Activated CD4-positive, alpha-beta T cell treated with anti-CD3 and anti-CD28 coated beads for 24 hours (primary cell): ENCODE data around the gene EIF4B.
A peak's percentile ranks its signal among the peaks of the same experiment; 100 is the strongest.
"Not testable (repeated sequence)": the region's sequence is repeated elsewhere in the genome, so short reads cannot be mapped to it uniquely, and the experiment has no call there.

Source experiments
- DNase-seq, 2 donors: peaks; one replicate each; pipeline ENCODE4 v3.0.0-alpha.2; 2020; ENCODE audit warnings: low read depth in 2 of 2

Gene EIF4B, protein sequence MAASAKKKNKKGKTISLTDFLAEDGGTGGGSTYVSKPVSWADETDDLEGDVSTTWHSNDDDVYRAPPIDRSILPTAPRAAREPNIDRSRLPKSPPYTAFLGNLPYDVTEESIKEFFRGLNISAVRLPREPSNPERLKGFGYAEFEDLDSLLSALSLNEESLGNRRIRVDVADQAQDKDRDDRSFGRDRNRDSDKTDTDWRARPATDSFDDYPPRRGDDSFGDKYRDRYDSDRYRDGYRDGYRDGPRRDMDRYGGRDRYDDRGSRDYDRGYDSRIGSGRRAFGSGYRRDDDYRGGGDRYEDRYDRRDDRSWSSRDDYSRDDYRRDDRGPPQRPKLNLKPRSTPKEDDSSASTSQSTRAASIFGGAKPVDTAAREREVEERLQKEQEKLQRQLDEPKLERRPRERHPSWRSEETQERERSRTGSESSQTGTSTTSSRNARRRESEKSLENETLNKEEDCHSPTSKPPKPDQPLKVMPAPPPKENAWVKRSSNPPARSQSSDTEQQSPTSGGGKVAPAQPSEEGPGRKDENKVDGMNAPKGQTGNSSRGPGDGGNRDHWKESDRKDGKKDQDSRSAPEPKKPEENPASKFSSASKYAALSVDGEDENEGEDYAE

DNA sequence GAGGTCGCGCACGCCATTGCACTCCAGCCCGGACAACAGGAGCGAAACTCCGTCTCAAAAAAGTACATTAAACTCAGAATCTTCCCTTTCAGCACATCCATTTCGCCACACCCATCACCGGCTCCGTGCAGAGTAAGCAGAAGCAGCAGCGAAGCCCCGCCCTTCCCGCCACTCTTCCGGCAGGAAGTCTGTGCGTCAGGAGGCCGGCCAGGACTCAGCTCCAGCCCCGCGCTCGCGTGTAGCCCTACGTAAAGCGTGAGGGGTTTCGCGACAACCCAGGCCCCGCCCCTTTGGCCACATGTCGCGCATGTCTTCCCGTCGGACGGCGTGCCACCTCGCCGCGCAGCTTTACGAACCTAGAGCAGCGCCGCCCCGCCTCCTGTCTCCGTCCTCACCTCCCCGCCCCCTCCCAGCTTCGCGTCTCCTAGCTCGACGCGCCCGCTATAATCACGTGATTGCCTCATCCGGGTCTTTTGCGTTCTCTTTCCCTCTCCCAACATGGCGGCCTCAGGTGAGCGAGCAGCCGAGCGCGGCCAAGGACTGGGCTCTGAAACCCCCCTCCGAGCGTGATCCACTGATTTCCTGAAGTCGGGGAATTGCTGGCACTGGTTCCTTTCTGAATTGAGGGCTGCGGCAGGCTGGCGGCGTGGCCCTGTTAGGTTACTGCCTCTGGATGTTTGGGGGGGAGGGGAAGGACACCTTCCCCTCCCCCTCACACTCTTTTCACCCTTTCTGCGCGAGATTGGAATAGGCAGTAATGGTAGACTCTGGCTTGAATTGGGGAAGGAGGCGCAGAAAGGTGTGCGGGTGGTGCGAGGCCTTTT is at the start of gene EIF4B:
EIF4B (plus strand) TSS at position 471 of the 824 bp plus-strand sequence; CDS start at position 499, 28 bp downstream.
- DNase-seq, result peak; percentile 100

DNA sequence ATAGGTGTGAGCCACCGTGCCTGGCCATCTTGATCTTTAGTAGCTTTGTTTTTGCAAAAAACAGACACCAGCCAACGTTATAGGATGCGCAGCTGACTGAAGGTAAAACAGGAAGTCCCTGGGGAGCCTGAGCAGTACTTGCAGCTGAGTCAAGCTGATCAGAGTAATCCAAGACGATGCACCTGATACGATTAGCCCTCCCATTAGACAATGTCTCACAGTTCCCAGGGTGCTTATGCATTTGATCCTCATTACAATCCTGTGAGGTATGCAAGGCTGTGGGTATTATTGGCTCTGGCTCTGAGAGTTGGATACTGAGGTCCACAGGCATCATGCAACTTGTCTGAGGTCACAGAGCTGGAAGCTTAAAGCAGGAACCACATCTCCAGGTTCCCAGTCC is 49.3 kb upstream of the EIF4B start:
- no peak for DNase-seq

DNA sequence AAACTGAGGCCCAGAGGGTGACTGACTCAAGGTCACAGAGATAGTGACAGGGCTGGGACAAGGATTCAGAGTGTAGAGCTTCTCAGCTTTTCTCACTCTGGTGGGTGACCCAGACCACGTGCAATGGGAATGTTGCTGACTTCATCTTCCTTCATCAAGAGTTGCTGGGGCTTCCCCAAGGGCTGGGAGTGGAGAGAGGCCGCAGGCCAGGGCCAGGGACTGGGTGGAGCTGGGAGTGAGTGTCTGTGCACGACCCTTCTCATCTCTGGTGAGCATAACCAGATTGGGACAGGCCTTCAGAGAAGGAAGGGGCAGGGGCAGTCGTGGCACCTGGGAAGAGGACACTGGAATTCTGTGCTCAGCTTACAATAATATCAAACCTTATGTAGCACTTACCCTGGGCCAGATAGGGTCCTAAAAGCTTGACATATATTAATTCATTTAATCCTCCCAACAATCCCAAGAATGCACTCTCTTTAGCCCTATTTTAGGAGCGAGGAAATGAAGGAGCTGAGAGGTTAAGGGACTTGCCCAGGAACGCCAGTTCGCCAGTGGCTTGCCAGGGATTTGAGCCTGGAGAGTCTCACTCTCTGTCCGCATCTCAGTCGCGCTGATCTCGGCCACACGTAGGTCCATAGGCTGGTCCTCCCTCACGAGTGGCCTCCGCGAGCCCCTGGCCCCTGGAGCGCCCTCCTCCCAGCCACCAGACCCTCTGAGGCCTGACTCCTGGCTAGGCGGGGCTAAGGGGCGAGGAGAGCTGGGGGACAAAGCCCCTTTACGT is 41.5 kb upstream of the EIF4B start:
- no peak for DNase-seq

DNA sequence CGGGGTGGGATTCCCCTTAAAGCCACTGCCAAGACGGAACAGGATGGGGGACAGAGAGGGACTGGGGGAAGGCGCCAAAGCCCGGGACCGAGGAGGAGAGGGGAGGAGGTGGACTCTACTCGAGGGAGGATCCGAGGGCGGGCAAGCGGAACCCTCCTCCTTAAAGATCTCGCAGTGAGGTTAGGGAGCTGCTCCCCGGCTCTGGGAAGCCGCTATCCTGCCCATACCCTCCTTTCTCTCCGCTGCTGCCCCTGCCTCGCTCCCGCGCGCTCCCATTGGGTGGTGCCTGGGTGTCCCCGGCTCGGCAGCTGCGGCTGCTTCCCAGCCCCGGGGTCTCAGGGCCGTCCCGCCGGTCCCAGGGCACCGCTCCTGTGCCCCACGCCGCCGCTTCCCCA is 40.9 kb upstream of the EIF4B start:
- no peak for DNase-seq

DNA sequence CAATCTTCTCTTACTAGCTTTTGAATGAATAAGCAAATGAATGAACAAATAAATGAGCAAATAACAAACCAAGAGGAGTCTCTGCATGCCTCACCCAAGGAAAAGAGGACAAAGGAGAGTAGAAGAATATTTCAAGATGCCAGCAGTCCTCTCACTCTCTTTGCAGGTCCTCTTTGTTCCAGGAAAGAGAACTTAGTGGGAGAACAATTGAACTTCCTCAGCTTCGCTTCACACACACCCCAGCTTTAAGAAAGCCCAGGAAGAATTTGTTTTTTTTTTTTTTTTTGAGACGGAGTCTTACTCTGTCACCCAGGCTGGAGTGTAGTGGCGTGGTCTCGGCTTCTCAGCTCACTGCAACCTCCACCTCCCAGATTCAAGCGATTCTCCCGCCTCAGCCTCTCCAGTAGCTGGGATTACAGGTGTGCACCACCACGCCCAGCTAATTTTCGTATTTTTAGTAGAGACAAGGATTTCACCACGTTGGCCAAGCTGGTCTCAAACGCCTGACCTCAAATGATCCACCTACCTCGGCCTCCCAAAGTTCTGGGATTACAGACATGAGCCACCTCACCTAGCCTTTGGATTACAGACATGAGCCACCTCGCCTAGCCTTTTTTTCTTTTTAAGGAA is 37.0 kb upstream of the EIF4B start:
- DNase-seq, result no peak

DNA sequence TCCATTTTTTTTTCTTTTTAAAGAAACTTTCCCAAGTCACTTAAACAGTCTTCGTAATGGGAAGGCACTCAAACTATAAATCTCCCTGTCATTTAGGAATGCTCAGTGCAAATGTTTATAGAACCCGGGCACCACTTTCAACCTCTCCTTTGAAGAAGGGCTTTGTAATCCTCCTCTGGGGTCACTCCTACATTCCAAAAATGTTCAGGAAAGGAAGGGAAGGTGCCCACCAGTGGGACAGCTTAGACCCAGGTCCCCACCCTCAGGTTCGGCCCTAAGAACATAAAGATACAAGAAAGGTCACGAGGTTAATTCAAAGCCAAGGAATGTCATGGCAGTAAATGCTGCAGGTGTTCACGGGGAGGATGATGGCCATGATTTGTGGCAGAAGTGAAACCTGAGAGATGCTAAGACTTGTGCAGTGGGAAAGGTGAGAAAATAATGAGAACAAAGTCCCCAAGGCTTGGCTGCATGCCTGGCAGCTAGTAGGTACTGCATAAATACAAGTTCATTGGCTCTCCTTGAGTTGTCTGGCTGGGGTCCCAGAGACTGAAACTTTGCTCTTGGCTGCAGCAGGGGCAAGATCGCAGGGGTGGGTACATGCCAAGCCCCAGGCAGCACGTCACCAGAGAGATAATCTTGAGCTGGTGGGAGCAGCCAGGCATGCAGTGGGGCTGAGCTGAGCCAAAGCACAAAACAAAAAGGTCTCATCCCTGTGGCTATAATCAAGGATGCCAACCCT is 36.3 kb upstream of the EIF4B start:
- DNase-seq, result no peak

DNA sequence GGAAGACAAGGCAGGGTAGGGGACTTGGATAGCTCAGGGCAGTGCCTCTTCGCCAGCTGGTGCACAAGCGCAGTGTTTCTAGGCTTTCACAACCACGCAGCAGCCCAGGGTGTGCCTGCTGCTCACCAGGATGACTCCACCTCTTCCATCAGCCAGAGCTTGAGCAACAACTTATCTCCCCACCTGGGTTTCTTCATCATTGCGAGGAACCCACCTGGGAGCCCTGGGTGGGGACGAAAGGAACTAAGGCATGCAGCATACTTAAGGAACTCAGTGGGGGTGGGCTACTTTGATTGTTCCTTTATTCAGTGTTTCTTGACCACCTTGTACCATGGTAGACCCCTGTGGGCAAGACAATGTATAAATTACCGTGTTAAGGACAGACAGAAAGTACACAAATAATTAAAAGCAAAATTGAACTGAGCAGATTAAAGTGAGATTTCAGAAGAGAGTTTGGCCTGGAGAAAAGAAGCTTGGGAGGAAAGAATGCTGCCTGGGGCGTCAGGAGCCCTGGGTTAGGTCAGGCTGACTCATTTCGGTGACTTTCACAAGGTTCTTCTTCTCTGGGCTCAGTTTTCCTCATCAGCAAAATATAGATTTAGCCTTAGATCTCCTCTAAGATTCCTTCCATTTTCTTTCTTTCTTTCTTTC is 34.5 kb upstream of the EIF4B start:
- DNase-seq, result no peak

DNA sequence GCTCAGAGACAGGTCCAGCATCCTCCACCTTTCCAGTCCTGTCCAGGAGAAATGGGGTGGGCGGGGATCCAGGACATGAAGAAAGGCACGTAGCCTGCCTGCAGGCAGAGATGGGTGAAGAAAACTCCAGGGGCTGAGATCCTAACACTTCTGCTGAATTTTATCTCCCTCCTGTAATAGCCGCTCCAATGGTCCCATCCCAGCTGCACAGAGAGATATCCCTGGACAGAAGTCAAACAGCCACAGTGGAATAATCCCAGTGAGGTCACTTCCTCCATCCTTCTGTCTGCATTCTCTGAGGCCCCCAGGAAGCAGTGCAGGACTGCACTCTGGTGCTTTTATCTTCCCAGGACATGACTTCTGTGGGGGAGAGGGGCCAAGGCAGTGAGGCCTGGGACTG is 31.1 kb upstream of the EIF4B start:
- DNase-seq, result no peak

DNA sequence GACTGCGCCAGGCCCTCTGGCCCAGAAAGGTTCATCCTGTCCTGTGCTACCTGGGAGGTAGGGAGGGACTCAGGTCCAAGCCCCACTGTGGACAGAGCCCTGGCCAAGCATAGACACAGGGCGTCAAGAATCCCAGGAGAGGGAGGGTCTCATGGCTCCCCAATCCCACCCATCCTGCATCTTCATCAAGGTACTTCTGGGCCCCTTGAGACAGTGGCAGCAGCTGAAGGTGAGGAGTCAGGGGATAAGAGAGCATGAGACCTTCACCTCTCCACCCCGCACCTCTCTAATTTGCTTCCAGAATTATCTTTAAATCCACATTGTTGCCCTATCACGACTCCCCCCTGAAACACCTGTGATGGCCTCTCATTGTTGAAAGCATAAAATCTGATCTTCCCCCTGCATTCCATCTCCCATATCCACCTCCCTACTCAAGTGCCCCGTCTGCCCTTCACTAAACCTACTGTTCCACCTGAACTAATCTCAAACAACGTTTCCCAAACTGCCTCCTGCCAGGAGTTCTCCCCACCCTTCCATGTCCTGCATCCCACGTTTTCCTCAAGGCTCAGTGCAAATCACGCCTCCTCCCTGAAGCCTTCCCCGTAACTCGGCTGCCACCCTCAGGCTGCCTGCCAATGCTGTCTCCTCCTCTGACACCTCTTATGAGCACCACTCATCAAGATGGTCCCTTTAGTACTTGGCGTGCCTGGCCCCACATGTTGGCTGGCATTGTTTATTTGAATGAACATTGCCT is 30.3 kb upstream of the EIF4B start:
- no peak for DNase-seq

DNA sequence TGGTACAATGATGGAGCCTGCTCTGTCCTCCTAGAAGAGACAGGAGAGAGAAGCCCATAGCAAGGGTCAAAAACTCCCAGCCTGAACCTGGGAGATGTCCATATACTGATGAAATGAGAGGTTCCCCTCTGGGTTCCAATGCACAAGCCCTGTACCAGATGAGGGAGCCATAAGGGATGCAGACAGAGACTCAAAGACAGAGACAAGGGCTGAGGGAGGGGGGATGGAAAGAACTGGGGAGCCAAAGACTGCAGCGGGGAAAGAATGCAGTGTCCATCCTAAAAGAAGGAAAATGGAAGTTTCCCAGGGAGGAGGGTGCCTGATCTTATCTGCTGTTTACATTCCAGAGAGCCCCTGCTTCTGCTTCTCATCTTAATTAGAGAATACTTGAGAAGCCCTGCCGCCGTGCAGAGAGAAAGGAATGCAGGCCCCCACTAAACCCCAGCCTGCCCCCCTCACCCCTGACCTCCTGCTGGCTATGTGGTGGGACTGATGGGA is 29.6 kb upstream of the EIF4B start:
- DNase-seq, result no peak

DNA sequence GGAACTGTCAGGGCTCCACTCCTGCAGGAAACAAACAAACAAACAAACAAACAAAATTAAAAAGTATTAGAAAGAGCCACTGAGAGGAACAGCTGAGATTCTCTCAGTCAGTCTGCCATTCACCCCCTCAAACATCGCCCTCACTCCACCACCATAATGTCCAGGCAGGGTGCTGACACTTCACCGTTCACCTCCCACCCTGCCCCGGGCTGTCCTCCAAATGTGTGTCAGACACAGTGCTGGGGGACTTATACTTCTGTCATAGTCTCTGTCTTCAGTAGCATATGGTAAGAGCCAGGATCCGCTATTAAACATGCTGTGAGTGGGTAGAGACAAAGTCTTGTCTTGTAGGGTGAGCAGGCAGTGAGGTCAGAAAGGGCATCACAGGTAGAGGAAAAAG is 29.1 kb upstream of the EIF4B start:
- DNase-seq, result no peak

DNA sequence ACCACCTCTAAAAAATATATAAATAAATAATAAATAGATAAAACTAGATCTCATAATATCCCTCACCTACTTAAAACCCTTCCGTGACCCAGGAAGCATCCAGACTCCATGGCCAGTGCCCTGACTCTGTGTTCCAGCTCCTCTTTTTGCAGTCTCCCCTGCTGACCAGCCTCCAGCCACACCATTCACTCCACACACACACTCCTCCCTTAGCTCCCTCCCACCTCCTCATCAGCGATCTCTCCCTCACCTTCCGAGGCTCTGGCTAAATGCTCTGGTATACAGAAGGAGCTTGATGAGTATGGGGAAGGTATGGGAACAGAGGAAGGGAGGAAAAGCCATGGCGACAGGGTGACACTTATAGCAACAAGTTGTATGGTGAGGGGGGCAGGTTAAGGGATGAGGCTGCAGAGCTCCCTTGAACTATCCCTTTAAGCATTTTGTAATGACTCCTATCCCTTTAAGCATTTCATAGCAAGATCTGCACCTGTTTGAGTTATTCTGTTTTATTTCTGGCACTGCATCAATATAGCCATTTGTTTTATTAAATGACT is 26.1 kb upstream of the EIF4B start:
- DNase-seq, result no peak

DNA sequence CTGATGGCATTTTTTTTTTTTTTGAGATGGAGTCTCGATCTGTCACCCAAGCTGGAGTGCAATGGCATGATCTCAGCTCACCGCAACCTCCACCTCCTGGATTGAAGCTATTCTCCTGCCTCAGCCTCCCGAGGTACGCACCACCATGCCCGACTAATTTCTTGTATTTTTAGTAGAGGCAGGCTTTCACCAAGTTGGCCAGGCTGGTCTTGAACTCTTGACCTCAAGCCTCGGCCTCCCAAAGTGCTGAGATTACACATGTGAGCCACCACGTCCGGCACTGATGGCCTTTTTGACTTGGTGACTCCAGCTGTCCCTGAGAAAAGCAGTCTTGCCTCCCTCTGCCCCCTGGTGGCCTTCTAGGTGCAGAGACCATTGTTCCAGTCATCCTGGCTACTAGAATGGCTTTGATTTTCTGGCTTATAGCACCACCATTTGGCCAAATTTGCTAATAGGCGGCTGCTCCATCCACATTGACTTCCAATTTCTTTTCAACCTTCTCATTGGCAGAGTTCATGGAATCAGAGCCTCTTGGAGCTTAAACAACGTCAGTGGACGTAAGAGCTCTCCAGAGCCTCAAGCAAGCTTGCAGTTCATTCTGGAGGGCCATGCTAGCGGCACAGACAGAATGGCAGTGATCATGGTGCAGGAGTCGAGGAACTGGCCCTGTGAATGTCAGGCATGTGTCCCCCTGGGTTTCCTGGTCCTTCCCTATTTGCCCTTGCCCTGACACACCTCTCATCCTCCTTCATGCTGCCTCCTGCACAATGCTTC is 25.4 kb upstream of the EIF4B start:
- DNase-seq, result peak; percentile 64 to 75

DNA sequence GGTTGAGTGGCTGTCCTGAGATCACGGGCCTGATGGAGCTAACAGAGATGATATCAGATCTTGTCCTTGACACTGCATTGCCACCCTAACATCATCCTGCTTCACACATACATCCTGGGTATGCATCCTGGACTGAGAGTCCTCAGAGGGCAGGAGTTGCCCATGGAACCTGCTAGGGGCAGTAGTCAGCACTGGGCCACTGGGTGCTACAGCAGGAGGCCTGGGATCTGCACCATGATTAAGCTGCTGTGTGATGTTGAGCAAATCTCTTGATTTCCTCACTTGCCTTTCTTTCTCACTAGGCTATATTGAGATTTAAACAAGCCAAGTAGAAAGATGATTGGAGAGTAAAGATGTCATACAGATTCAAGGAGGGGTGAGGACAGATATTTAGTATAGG is 22.1 kb upstream of the EIF4B start:
- no peak for DNase-seq

DNA sequence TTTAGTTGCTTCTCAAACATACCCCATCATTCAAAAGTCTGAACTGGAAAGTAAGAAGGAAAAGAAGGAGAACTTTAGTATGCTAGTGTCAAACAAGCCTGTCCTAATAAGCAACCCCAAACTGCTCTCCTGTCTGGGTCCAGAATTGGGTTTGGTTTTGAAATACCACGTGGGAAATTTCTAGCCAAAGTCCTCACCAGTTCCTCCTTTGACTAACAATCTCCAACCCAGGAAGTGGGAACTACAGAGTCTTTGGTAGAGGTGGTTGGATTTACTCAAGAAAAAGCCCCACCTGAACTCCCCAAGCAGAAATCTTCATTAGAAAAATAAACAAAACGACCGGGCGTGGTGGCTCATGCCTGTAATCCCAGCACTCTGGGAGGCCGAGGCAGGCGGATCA is 17.4 kb upstream of the EIF4B start:
- DNase-seq, result no peak

DNA sequence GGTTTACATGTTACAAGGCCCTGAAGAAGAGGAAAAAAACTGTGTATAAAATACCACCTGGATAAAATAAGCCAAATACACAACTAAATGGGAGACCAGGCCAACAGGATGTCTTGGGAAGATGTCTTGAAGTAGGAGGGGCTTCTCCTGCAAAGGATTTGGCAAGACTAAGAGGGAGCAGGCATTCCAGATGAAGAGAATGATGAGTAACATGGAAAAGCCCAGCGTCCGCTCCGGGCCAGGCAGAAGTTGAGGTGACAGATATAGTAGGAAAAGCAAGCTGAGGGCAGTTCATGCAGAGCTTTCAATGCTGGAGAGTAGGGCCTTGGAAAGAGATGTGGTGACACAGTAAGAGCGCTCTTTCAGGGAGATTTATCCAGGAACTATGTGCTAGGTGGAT is 16.1 kb upstream of the EIF4B start:
- DNase-seq, result no peak

DNA sequence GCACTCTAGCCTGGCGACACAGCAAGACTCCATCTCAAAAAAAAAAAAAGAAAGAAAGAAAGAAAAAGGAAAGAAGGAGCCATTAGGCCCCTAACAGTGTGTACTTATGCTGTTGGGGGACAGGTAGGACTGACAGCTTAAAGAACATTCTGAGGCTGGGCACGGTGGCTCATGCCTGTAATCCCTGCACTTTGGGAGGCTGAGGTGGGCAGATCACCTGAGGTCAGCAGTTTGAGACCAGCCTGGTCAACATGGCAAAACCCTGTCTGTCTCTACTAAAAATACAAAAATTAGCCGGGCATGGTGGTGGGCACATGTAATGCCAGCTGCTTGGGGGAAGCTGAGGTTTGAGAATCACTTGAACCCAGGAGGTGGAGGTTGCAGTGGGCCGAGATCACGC is 14.0 kb upstream of the EIF4B start:
- not testable (repeated sequence) for DNase-seq
